ENCODE results near the gene TRIM31.

DNA sequence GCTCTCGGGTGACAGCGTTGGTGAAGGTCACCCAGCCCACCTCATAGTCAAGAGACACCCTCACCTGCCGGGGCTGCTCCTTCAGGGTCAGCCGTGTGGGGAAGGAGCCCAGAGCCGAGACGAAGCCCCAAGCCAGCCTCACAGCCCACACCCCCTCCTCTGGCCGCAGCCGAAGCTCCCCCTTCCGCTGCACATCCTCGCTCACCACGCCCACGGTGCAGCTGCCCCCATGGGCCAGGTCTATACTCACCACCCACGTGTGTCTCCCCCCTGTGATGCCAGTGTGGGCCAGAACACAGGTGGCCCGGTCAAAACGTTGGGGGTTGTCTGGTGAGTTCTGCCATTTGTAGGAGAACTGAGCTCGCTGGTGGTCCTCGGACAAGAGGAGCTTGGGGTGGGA is 41.2 kb upstream of the TRIM31 start:
- TF ChIP-seq, protein P1, sequence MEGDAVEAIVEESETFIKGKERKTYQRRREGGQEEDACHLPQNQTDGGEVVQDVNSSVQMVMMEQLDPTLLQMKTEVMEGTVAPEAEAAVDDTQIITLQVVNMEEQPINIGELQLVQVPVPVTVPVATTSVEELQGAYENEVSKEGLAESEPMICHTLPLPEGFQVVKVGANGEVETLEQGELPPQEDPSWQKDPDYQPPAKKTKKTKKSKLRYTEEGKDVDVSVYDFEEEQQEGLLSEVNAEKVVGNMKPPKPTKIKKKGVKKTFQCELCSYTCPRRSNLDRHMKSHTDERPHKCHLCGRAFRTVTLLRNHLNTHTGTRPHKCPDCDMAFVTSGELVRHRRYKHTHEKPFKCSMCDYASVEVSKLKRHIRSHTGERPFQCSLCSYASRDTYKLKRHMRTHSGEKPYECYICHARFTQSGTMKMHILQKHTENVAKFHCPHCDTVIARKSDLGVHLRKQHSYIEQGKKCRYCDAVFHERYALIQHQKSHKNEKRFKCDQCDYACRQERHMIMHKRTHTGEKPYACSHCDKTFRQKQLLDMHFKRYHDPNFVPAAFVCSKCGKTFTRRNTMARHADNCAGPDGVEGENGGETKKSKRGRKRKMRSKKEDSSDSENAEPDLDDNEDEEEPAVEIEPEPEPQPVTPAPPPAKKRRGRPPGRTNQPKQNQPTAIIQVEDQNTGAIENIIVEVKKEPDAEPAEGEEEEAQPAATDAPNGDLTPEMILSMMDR (conservative IDR thresholded peaks at IDR 0.05; ENCODE audit: low read length): no peak
- no peak for TF ChIP-seq EZH2phosphoT487 (IDR thresholded peaks at IDR 0.05; ENCODE audit: borderline replicate concordance, low read depth, low read length)

Measured in OCI-LY7 (cell line).